IMR-90 (cell line): Measurements from ENCODE around the gene NACC1. TPM values are rescaled to one million over a fixed set of nuclear protein-coding genes. Genes with fewer than 3 reads are reported as not detected.
"Not testable (repeated sequence)": the region's sequence is repeated elsewhere in the genome, so short reads cannot be mapped to it uniquely, and the experiment has no call there.

Experiments
- ATAC-seq: fragments of 200-7000 bp; cut with Tn5 transposase; 2 replicates; pipeline ENCODE4 v1.9.1; 2020; ENCODE audit warnings: low read depth, mild to moderate bottlenecking, moderate library complexity
- BruUV-seq: library from RNA; stranded (reverse); fragments of 400-500 nt; replicated peaks from 2 replicates; lab custom pipeline; 2021; lab: Mats Ljungman, UMichigan
- CTCF ChIA-PET: fragments of 300-600 bp; formaldehyde crosslinking; extraction: SDS; loops from one replicate; lab custom pipeline; 2021; ENCODE audit warnings: antibody characterized with exemption; lab: Yijun Ruan, JAX
- POLR2A ChIA-PET: fragments of 300-600 bp; sonication (Branson Sonifier 250); formaldehyde crosslinking; loops from one replicate; lab custom pipeline; 2022; ENCODE audit warnings: antibody characterized with exemption; ENCODE audit not compliant: unreplicated experiment; lab: Charles Lee
- DNase-seq: peaks from one replicate; pipeline ENCODE4 v3.0.0; 2013
- H2AFZ ChIP-seq: replicated peaks from 2 replicates; pipeline ENCODE3; 2013; ENCODE audit warnings: low read length, mild to moderate bottlenecking; ENCODE audit not compliant: poor library complexity
- H2AK5ac ChIP-seq: 2 replicates; pipeline ENCODE4 v1.6.1; 2013; ENCODE audit warnings: low read depth, low read length, inconsistent platforms
- H2AK9ac ChIP-seq: replicated peaks from 2 replicates; pipeline ENCODE3; 2013; ENCODE audit warnings: mild to moderate bottlenecking, low read depth, low read length, moderate library complexity; ENCODE audit not compliant: poor library complexity
- H2BK120ac ChIP-seq: 2 replicates; pipeline ENCODE4 v1.6.1; 2013; ENCODE audit warnings: low read depth, low read length, inconsistent platforms
- H2BK15ac ChIP-seq: 3 replicates; pipeline ENCODE4 v1.6.1; 2013; ENCODE audit warnings: low read depth, low read length, inconsistent platforms
- H2BK20ac ChIP-seq: 2 replicates; pipeline ENCODE4 v1.6.1; 2013; ENCODE audit warnings: low read depth, mild to moderate bottlenecking, inconsistent platforms, low read length, moderate library complexity
- H2BK5ac ChIP-seq: 2 replicates; pipeline ENCODE4 v1.6.1; 2013; ENCODE audit warnings: mild to moderate bottlenecking, low read depth, low read length, inconsistent platforms; ENCODE audit not compliant: poor library complexity, severe bottlenecking
- H3K14ac ChIP-seq: replicated peaks from 2 replicates; pipeline ENCODE4 v1.6.1; 2013; ENCODE audit warnings: low read depth, low read length, inconsistent platforms
- H3K18ac ChIP-seq: 2 replicates; pipeline ENCODE4 v1.6.1; 2013; ENCODE audit warnings: low read depth, low read length, control low read depth
- H3K23ac ChIP-seq: 2 replicates; pipeline ENCODE4 v1.6.1; 2013; ENCODE audit warnings: low read depth, low read length, inconsistent platforms
- H3K27ac ChIP-seq: 2 replicates; pipeline ENCODE4 v1.5.1; 2013; ENCODE audit warnings: mild to moderate bottlenecking, control low read depth, low read length; ENCODE audit not compliant: insufficient read depth
- H3K27me3 ChIP-seq: 2 replicates; pipeline ENCODE4 v1.6.1; 2013; ENCODE audit warnings: low read length; ENCODE audit not compliant: control insufficient read depth, insufficient read depth
- H3K36me3 ChIP-seq: 2 replicates; pipeline ENCODE4 v1.6.1; 2013; ENCODE audit warnings: low read length, mixed read lengths; ENCODE audit not compliant: control insufficient read depth, insufficient read depth
- H3K4ac ChIP-seq: 2 replicates; pipeline ENCODE4 v1.6.1; 2013; ENCODE audit warnings: low read depth, low read length, inconsistent platforms
- H3K4me1 ChIP-seq: 2 replicates; pipeline ENCODE4 v1.6.1; 2013; ENCODE audit warnings: low read length, mixed read lengths; ENCODE audit not compliant: control insufficient read depth, insufficient read depth
- H3K4me2 ChIP-seq: 2 replicates; pipeline ENCODE4 v1.6.1; 2013; ENCODE audit warnings: low read depth, mild to moderate bottlenecking, control low read depth, low read length, moderate library complexity
- H3K4me3 ChIP-seq: 2 replicates; pipeline ENCODE4 v1.5.1; 2013; ENCODE audit warnings: low read depth, mild to moderate bottlenecking, control low read depth, low read length, moderate library complexity; ENCODE audit not compliant: insufficient read depth
- H3K56ac ChIP-seq: 2 replicates; pipeline ENCODE4 v1.6.1; 2013; ENCODE audit warnings: low read length, inconsistent platforms; ENCODE audit not compliant: insufficient read depth; ENCODE audit errors: extremely low read depth
- H3K79me1 ChIP-seq, 2 experiments: 2 replicates each; pipeline ENCODE4 v1.6.1; 2013; ENCODE audit warnings: low read length in 2 of 2, inconsistent platforms in 1 of 2, low read depth in 1 of 2
- H3K9ac ChIP-seq: 2 replicates; pipeline ENCODE4 v1.6.1; 2013; ENCODE audit warnings: low read depth, low read length, control low read depth
- H3K9me1 ChIP-seq: 2 replicates; pipeline ENCODE4 v1.6.1; 2013; ENCODE audit warnings: low read length, inconsistent platforms; ENCODE audit not compliant: insufficient read depth
- H3K9me3 ChIP-seq: 2 replicates; pipeline ENCODE4 v1.6.1; 2013; ENCODE audit warnings: low read length; ENCODE audit not compliant: control insufficient read depth, insufficient read depth
- H4K20me1 ChIP-seq: 2 replicates; pipeline ENCODE4 v1.6.1; 2013; ENCODE audit warnings: low read length, inconsistent platforms; ENCODE audit not compliant: insufficient read depth
- H4K5ac ChIP-seq: 2 replicates; pipeline ENCODE4 v1.6.1; 2013; ENCODE audit warnings: mild to moderate bottlenecking, low read depth, low read length, control low read depth
- H4K8ac ChIP-seq, 2 experiments: 2 replicates each; pipeline ENCODE4 v1.6.1; 2013; ENCODE audit warnings: low read depth in 2 of 2, low read length in 2 of 2, control low read depth in 1 of 2, inconsistent platforms in 1 of 2
- H4K91ac ChIP-seq: 2 replicates; pipeline ENCODE4 v1.6.1; 2013; ENCODE audit warnings: low read depth, low read length, inconsistent platforms; ENCODE audit not compliant: insufficient read depth
- WGBS, 2 experiments: methylation state at CpG; one replicate each; pipeline versions ENCODE4 v1.1.5 to v1.1.7; 2013; ENCODE audit warnings: missing lambda C conversion rate in 2 of 2; ENCODE audit not compliant: insufficient read length in 1 of 2; ENCODE audit errors: extremely low coverage in 2 of 2; 5-methylcytosine and 5-hydroxymethylcytosine counted together
- dilution Hi-C: fragments of 300-500 bp; cut with HindIII; formaldehyde crosslinking; loops from one replicate; pipeline ENCODE4 v1.14.3; 2018; ENCODE audit warnings: low sequenced_read_pairs; ENCODE audit not compliant: unreplicated experiment
- in situ Hi-C: fragments of 300-500 bp; cut with MboI; formaldehyde crosslinking; loops from 3 replicates; pipeline ENCODE4 v1.14.3; 2019; ENCODE audit warnings: low sequenced_read_pairs, inconsistent platforms, mixed read lengths
- intact Hi-C: fragments of 100-400 bp; cut with micrococcal nuclease; formaldehyde crosslinking; loops from 2 replicates; pipeline ENCODE4 v1.10.0; 2022
- polyA plus RNA-seq, 3 experiments: library from polyadenylated mRNA; depleted of rRNA; stranded (reverse); fragments of >200 nt; gene quantifications; 2 replicates each; pipeline ENCODE4 v1.2.3, GENCODE V29; 2012; ENCODE audit warnings: low replicate concordance in 1 of 3
- total RNA-seq: library from RNA; depleted of rRNA; stranded (reverse); fragments of >200 nt; gene quantifications from 2 replicates; pipeline ENCODE4 v1.2.3, GENCODE V29; 2012

NACC1 gene
- total and polyA plus RNA-seq, 2 of the 4 experiments (the other 2 are of a cell fraction) = 42.5 to 181 TPM

GRCh38 chr19:13166151-13166550 is 48.1 kb downstream of the NACC1 start:
- Histone ChIP-seq H3K4ac (peak overlapping the region; percentile 99), H4K8ac (peak overlapping the region in 1 of 2 experiments; percentile 31; a peak in 1 of 4 replicates), H2BK15ac (peak overlapping the region; percentile 83), H2AK5ac (peak overlapping the region; percentile 96), H2BK20ac (peak overlapping the region; percentile 95), H3K79me1 (peaks cover 0 to 56% of the 10 kb centered on the region in 2 experiments; a peak in 2 of 4 replicates), H3K14ac (peak overlapping the region; percentile 47; the same call in 1 of the 2 replicates), H2BK120ac (peak overlapping the region; percentile 86), H4K91ac (peak overlapping the region; percentile 72; the same call in 1 of the 2 replicates), H3K4me1 (peaks cover 31% of the 10 kb centered on the region)
- H4K5ac ChIP-seq, H3K4me2 ChIP-seq, in situ Hi-C loops, H3K9ac ChIP-seq, H3K4me3 ChIP-seq, H3K9me1 ChIP-seq, dilution Hi-C loops, H2BK5ac ChIP-seq, POLR2A ChIA-PET, H2AFZ ChIP-seq, ATAC-seq, H3K23ac ChIP-seq, BruUV-seq, H4K20me1 ChIP-seq, intact Hi-C loops, H3K9me3 ChIP-seq, H3K27ac ChIP-seq, H3K36me3 ChIP-seq, H3K27me3 ChIP-seq, H3K18ac ChIP-seq, DNase-seq, H3K56ac ChIP-seq, H2AK9ac ChIP-seq, CTCF ChIA-PET: not testable (repeated sequence)
- WGBS, 2 experiments = no CpG with 5 or more reads among the region's 3 CpGs
